ENCODE data around the gene MYOM1.

Gene MYOM1

DNA sequence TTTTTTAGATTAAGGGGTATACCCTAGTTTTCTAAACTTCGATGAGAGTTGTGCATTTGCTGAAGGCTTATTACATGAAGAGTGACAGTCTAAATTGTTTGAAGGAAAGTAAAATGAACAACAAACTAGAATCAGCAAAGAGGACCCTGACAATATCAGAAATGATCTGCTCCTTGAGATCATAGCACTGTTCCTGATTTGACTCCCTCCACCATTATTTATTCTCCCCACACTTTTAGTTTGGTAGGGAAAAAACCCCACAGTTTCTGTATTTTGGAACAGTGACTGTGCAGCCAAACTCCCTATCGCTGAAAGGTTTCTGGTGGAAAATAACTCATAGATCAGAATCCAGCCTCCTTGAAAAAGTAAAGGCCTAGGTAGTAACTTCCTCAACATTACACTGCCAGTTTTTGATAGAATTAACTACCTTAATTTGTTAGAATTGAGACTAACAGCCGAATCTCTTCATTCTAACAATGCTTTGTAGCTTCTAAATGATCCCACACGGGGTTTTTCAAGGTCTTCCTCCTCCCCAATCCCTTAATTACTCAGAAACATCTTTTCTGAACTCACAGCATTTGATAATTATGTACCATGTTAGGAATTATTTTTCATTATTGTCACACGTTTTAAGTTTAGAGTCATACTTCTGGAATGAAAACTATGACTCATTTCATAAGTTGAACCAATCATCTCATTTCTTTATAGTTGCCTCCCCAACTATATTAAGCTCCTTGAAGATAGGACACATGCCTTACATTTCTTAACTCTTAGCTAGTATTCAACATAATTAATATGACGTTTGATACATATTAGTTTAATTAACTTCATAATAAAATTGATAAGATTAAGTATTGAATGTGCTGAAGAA lies 30.7 kb upstream of the MYOM1 start:
- WGBS (ENCODE audit: insufficient coverage): 100% methylated on average over 1 of the region's 6 CpGs
- no peaks in the 10 kb centered on the region for H3K27me3 ChIP-seq (replicated peaks in 2 of 5; ENCODE audit: control insufficient read depth in 4 of 5, insufficient read depth in 5 of 5, low read length in 4 of 5)
- peak in 1 of 3 donors; percentile 17 for DNase-seq
- H3K27ac ChIP-seq (ENCODE audit: insufficient read depth in 1 of 2, low read depth in 1 of 2, low read length in 2 of 2, poor library complexity in 1 of 2, severe bottlenecking in 2 of 2): peak overlapping the region in 1 of 2 experiments; percentile 66
- H3K36me3 ChIP-seq (ENCODE audit: control insufficient read depth in 4 of 4, insufficient read depth in 4 of 4, low read length in 3 of 4): peaks cover 9 to 36% (median 21%) of the 10 kb centered on the region in 4 experiments
- peak overlapping the region in 2 of 7 experiments; percentile 22 to 25 for H3K4me3 ChIP-seq (ENCODE audit: control insufficient read depth in 1 of 7, extremely low read depth in 1 of 7, insufficient read depth in 4 of 7, low read depth in 2 of 7, low read length in 6 of 7)
- ChIA-PET CTCF (interaction anchor here (0.6 to 8.9 kb wide), 4 partner anchors 10 to 110 kb away, joined by 4 to 68 read pairs (median 4); partner anchors contain the start of gene MYL12B), POLR2A (interaction anchor here (0.6 to 5.8 kb wide), 2 partner anchors 12 to 60 kb away, joined by 3 to 90 read pairs; partner anchors contain the start of gene MYL12B)
- peaks cover 28 to 49% (median 36%) of the 10 kb centered on the region in 4 experiments for H3K4me1 ChIP-seq (ENCODE audit: control extremely low read depth in 1 of 4, control insufficient read depth in 4 of 4, insufficient read depth in 4 of 4, low read length in 3 of 4)
- H3K9me3 ChIP-seq (ENCODE audit: control extremely low read depth in 1 of 5, control insufficient read depth in 4 of 5, insufficient read depth in 2 of 5, low read depth in 1 of 5, low read length in 4 of 5): no peaks in the 10 kb centered on the region

- CTCF ChIA-PET: interaction anchor here (1.2 to 8.9 kb wide), 7 partner anchors 8 to 355 kb away, joined by 4 to 68 read pairs (median 6); partner anchors contain the start of gene MYL12B
- peak in 2 of 3 donors; percentile 49 to 69 for DNase-seq
- POLR2A ChIA-PET: interaction anchor here (0.6 to 5.8 kb wide), 7 partner anchors 7 to 241 kb away, joined by 3 to 90 read pairs (median 4); partner anchors contain the start of gene MYL12B
- Histone ChIP-seq H3K4me3 (ENCODE audit: control insufficient read depth in 1 of 7, extremely low read depth in 1 of 7, insufficient read depth in 4 of 7, low read depth in 2 of 7, low read length in 6 of 7) (peak overlapping the region in 6 of 7 experiments; percentile 80 to 99 (median 93)), H3K36me3 (ENCODE audit: control insufficient read depth in 4 of 4, insufficient read depth in 4 of 4, low read length in 3 of 4) (peaks cover 2 to 20% (median 5%) of the 10 kb centered on the region in 4 experiments), H3K9me3 (ENCODE audit: control extremely low read depth in 1 of 5, control insufficient read depth in 4 of 5, insufficient read depth in 2 of 5, low read depth in 1 of 5, low read length in 4 of 5) (no peaks in the 10 kb centered on the region), H3K27me3 (replicated peaks in 2 of 5; ENCODE audit: control insufficient read depth in 4 of 5, insufficient read depth in 5 of 5, low read length in 4 of 5) (no peaks in the 10 kb centered on the region), H3K27ac (ENCODE audit: insufficient read depth in 1 of 2, low read depth in 1 of 2, low read length in 2 of 2, poor library complexity in 1 of 2, severe bottlenecking in 2 of 2) (peak overlapping the region; percentile 95 to 98), H3K4me1 (ENCODE audit: control extremely low read depth in 1 of 4, control insufficient read depth in 4 of 4, insufficient read depth in 4 of 4, low read length in 3 of 4) (peaks cover 28 to 54% (median 39%) of the 10 kb centered on the region in 4 experiments)
- WGBS (ENCODE audit: insufficient coverage): 2% methylated on average over 5 of the region's 9 CpGs
These were observed 29.0 kb upstream of the MYOM1 start for GRCh38 chr18:3248658-3249359.

- under 1% methylated on average over 18 of the region's 22 CpGs for WGBS (ENCODE audit: insufficient coverage)
- CTCF ChIA-PET: interaction anchor here (0.8 to 8.9 kb wide), 10 partner anchors 9 to 476 kb away, joined by 3 to 68 read pairs (median 5); partner anchors contain the start of gene MYL12B
- H3K4me3 ChIP-seq (ENCODE audit: control insufficient read depth in 1 of 7, extremely low read depth in 1 of 7, insufficient read depth in 4 of 7, low read depth in 2 of 7, low read length in 6 of 7): peak overlapping the region; percentile 80 to 99 (median 93)
These were observed 28.4 kb upstream of the MYOM1 start for GRCh38 chr18:3248062-3248657.

DNA sequence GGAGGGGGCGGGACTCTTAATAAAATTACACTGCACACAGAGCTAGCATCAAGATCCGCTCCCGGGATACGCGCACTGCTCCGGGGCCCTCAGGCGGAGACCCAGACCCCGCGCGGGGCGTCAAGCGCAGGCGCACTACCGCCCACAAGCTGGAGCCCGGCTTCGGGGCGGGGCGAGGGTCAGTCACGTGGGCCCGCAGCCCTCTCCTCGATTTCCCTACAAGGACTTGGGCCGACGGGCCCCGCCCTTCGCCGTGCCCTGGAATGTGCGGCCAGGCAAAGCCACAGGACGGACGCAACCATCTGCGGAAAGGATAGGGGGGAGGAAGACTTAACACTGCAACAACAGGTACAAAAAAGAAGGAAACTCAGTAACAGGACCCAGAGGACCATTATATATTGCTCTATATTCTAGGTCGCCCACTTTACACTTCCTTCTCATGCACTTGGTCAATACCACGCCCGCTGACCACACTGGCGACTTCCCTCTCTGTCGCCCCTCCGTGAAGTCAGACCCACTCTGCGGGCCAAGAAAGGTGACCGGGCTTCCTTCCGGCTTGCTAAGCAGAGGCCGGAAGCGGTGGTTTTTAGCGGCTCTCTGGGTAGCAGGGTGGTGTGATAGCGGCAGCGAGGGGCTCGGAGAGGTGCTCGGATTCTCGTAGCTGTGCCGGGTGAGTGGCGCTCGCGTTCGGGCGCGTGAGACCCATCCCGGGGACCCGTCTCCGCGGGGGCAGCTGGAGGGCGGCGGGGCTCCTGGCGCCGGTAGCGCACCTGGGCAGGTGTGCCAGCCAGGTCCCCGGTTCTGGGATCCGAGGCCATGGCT lies 27.7 kb upstream of the MYOM1 start, which contains the start of gene MYL12A:
TSS of gene MYL12A (plus strand) at position 562 of the 822 bp plus-strand sequence. CDS start 5,447 bp downstream, outside the sequence.
- H3K4me3 ChIP-seq (ENCODE audit: control insufficient read depth in 1 of 7, extremely low read depth in 1 of 7, insufficient read depth in 4 of 7, low read depth in 2 of 7, low read length in 6 of 7): peak within 1 kb of the TSS; percentile 80 to 99 (median 93)
- POLR2A ChIA-PET: interaction anchor here (0.5 to 5.8 kb wide), 12 partner anchors 8 to 376 kb away, joined by 3 to 90 read pairs (median 4); partner anchors contain the start of gene MYL12B
- peak within 1 kb of the TSS; percentile 95 to 98 for H3K27ac ChIP-seq (ENCODE audit: insufficient read depth in 1 of 2, low read depth in 1 of 2, low read length in 2 of 2, poor library complexity in 1 of 2, severe bottlenecking in 2 of 2)
- peaks cover 28 to 52% (median 39%) of the 10 kb centered on the region in 4 experiments for H3K4me1 ChIP-seq (ENCODE audit: control extremely low read depth in 1 of 4, control insufficient read depth in 4 of 4, insufficient read depth in 4 of 4, low read length in 3 of 4)
- CTCF ChIA-PET: interaction anchor here (0.6 to 8.9 kb wide), 21 partner anchors 9 to 476 kb away, joined by 3 to 68 read pairs (median 5); partner anchors contain the start of gene MYL12B
- H3K27me3 ChIP-seq (replicated peaks in 2 of 5; ENCODE audit: control insufficient read depth in 4 of 5, insufficient read depth in 5 of 5, low read length in 4 of 5): no peaks in the 10 kb centered on the region
- H3K36me3 ChIP-seq (ENCODE audit: control insufficient read depth in 4 of 4, insufficient read depth in 4 of 4, low read length in 3 of 4): peaks cover 0 to 8% (median 1%) of the 10 kb centered on the region in 4 experiments
- 0% methylated on average over 54 of the region's 65 CpGs for WGBS (ENCODE audit: insufficient coverage)
- H3K9me3 ChIP-seq (ENCODE audit: control extremely low read depth in 1 of 5, control insufficient read depth in 4 of 5, insufficient read depth in 2 of 5, low read depth in 1 of 5, low read length in 4 of 5): no peaks in the 10 kb centered on the region
- peak; percentile 96 to 99 (median 99) for DNase-seq

More at GRCh38 chr18:3248062-3248657, 28.4 kb upstream of the MYOM1 start:
- peaks cover 28 to 54% (median 39%) of the 10 kb centered on the region in 4 experiments for H3K4me1 ChIP-seq (ENCODE audit: control extremely low read depth in 1 of 4, control insufficient read depth in 4 of 4, insufficient read depth in 4 of 4, low read length in 3 of 4)
- peaks cover 0 to 14% (median 2%) of the 10 kb centered on the region in 4 experiments for H3K36me3 ChIP-seq (ENCODE audit: control insufficient read depth in 4 of 4, insufficient read depth in 4 of 4, low read length in 3 of 4)
- POLR2A ChIA-PET: interaction anchor here (0.6 to 5.8 kb wide), 9 partner anchors 8 to 254 kb away, joined by 3 to 90 read pairs (median 4); partner anchors contain the start of gene MYL12B
- peak; percentile 48 to 70 (median 65) for DNase-seq
- no peaks in the 10 kb centered on the region for H3K27me3 ChIP-seq (replicated peaks in 2 of 5; ENCODE audit: control insufficient read depth in 4 of 5, insufficient read depth in 5 of 5, low read length in 4 of 5)
- H3K9me3 ChIP-seq (ENCODE audit: control extremely low read depth in 1 of 5, control insufficient read depth in 4 of 5, insufficient read depth in 2 of 5, low read depth in 1 of 5, low read length in 4 of 5): no peaks in the 10 kb centered on the region
- peak overlapping the region; percentile 95 to 98 for H3K27ac ChIP-seq (ENCODE audit: insufficient read depth in 1 of 2, low read depth in 1 of 2, low read length in 2 of 2, poor library complexity in 1 of 2, severe bottlenecking in 2 of 2)

- POLR2A ChIA-PET: interaction anchor here (0.5 to 5.8 kb wide), 8 partner anchors 9 to 376 kb away, joined by 3 to 90 read pairs (median 4); partner anchors contain the start of gene MYL12B
- peak overlapping the region; percentile 80 to 99 (median 93) for H3K4me3 ChIP-seq (ENCODE audit: control insufficient read depth in 1 of 7, extremely low read depth in 1 of 7, insufficient read depth in 4 of 7, low read depth in 2 of 7, low read length in 6 of 7)
These were observed 27.0 kb upstream of the MYOM1 start for GRCh38 chr18:3246635-3247239.

More at GRCh38 chr18:3246635-3247239, 27.0 kb upstream of the MYOM1 start:
- H3K27ac ChIP-seq (ENCODE audit: insufficient read depth in 1 of 2, low read depth in 1 of 2, low read length in 2 of 2, poor library complexity in 1 of 2, severe bottlenecking in 2 of 2): peak overlapping the region; percentile 95 to 98
- peaks cover 24 to 48% (median 37%) of the 10 kb centered on the region in 4 experiments for H3K4me1 ChIP-seq (ENCODE audit: control extremely low read depth in 1 of 4, control insufficient read depth in 4 of 4, insufficient read depth in 4 of 4, low read length in 3 of 4)
- CTCF ChIA-PET: interaction anchor here (0.7 to 8.9 kb wide), 35 partner anchors 9 to 418 kb away, joined by 3 to 68 read pairs (median 5); partner anchors contain the start of gene MYL12B
- peak in 1 of 3 donors; percentile 85 for DNase-seq
- peaks cover 0 to 8% (median 1%) of the 10 kb centered on the region in 4 experiments for H3K36me3 ChIP-seq (ENCODE audit: control insufficient read depth in 4 of 4, insufficient read depth in 4 of 4, low read length in 3 of 4)
- no peaks in the 10 kb centered on the region for H3K27me3 ChIP-seq (replicated peaks in 2 of 5; ENCODE audit: control insufficient read depth in 4 of 5, insufficient read depth in 5 of 5, low read length in 4 of 5)
- peaks cover 0 to under 1% (median 0%) of the 10 kb centered on the region in 5 experiments for H3K9me3 ChIP-seq (ENCODE audit: control extremely low read depth in 1 of 5, control insufficient read depth in 4 of 5, insufficient read depth in 2 of 5, low read depth in 1 of 5, low read length in 4 of 5)
- 3% methylated on average over 22 of the region's 23 CpGs for WGBS (ENCODE audit: insufficient coverage)

Measured in common myeloid progenitor, CD34-positive (primary cell).